GM21529 (cell line): ENCODE measurements around the gene C6orf118.

Experiments
- ATAC-seq: cut with Tn5 transposase; IDR thresholded peaks from one replicate; pipeline ENCODE4 v1.9.1; 2021; ENCODE audit not compliant: unreplicated experiment

The C6orf118 gene

DNA sequence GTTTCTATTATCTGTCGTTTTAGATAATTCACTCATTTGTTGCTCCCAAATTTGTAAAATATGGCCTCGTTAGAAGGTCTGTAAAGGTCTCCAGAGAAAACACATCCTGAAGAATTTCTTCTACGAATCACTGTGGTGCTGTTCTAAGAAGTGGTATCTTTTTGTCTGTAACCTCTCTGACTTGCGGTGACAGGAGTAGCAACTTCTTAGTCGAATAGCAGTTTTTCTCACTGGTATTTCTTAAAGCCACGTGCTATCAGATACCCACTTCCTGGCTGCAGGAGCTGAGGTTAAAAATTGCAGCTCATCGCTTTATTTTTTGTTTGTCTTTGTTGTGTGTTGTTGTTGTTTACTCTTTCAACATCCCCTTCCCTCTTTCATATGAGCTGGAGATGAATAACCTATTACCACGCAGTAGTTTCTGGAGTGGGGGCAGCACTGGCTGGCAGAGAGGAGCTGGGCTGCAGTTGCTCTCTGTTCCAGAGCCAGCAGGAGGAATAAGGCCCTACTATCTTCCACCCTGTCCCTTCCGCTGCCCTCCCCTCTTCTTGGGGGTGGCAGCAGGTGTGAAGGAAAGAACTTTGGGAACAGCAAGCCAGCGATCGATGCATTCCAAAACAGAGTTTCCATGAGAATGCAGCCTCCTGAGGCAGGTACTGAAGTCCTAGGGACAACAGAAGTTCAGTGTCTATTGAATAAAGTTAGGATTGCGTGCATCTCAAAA lies 64.7 kb downstream of the C6orf118 start:
- ATAC-seq, result no peak

DNA sequence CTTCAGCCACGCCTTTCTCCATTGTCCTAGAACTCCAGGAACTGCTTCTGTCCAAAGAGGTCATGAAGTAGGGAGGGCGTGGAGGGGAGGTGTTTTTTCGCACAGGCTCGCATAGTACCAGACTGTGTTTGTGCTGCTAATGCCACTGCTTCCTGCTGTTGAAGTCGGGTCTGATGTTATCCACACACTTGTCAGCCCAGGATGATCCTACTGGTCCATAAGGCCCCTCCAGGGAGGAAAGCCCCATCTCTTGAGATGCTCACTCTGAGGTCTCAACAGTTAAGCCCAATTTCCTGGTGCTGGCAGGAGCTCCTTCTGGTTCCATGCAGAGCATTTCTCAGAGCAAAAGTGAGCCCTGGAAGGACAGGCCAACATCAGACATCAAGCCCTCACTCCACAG lies 65.6 kb downstream of the C6orf118 start:
- ATAC-seq, result no peak

DNA sequence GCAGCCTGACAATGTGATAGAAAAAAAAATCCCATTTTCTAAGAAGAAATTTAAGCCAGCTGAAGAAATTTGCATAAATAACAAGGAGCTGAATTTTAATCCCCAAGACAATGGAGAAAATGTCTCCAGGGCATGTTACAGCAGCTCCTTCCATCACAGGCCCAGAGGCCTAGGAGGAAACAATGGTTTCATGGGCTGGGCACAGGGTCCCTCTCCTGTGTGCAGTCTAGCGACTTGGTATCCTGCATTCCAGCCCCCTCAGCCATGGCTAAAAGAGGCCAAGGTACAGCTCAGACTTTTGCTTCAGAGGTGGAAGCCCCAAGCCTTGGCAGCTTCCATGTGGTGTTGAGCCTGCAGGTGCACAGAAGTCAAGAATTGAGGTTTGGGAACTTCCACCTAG lies 73.1 kb downstream of the C6orf118 start:
- no peak for ATAC-seq

DNA sequence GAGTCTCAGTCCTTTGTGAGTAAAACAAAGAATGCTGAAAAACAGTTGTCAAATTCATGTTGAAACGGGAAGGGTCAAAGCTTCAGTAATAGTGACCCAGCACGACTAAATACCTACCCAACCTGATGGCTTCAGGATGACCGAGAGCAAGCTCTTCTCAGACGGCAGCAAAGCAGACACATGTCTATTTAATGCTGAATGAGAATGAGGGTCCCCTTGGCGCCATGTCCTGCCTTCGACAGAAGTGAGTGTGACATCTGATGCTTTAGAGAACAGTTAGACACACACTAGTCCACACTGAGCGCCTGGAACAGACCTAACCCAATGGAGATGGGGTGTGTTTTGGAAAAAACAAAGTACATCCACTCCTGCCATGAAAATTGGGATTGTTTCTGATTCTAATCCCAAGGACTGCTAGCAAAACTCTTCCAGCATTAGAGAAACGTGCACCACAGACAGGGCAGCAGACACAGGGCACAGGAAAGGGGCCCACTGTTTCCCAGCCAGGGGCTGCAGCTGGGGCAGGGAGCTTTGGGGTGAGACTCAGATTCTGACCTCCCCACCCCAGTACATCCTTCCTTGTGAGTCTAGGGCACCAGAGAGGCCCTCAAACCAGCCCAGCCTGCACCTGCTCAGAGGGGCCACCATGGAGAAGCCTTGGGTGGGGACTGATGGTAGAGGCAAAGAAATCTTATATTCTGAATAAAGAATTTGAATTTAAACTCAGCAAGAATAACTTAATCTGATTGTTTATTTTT lies 76.5 kb downstream of the C6orf118 start:
- no peak for ATAC-seq

DNA sequence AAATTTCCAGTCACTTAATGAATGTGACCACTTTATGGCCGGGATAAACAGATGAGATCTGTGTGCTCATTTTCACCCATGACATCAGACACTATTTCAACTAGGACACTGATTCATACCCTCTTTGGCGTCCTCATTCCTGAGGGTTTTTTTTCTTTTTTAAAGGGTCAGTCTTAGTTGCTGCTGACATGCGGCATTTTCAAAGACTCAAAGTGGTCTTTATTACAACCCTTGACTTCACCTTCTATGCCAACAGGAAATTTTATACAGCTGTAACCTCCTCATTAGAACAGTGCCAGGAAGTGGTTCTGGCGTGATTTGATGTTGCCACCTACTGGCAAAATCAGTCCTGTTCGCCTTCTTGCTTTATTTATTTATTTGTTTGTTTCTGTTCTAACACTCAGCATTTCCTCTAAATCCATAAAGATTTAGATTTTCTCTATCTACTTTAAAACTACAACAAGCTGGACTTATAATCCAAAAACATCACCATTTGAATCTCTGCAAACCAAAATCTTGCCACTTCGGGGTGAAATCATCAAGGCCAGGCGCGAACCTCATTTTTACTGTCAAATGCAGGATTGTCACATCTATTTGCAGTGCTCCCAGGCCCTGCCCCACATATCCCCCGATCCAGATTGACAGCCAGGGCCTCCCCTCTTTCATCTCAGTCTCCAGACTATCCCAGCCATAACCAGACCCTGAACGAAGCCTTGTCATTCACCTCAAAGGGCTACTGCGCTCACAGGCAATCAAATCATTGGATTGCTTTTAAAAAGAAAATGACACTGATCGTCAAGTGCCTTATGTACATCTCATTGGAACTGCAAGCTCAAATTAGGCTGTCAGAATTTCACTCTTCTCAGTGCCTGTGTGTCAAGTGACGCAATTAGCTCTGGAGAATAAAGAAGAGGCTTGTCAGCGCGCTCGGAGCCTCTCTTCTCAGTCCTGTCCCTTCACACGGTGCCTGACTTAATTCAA lies 77.5 kb downstream of the C6orf118 start:
- ATAC-seq, result no peak

DNA sequence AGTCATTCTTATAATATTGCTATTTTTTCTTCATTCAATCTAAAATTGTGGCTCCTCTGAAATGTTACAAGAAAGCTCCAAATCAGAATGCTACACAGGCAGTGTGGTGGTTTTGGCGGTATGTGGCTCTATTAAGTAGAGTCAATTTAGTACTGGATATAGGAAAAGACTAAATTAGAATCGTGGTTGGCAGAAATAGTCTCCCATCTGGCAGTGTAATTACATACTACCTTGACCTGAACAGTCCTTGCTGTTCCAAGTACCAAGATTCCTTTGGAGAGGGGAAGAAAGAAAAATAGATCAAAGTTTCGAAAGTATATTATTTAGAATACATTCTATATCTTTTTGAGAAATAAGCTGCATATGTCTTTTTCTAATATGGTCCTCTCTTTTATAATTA lies 78.2 kb downstream of the C6orf118 start:
- ATAC-seq, result no peak
